NB4 (cell line): ENCODE data around the gene DPF3.

Experiments
- DNase-seq: peaks from one replicate; pipeline ENCODE4 v3.0.0; 2010; ENCODE audit warnings: low read depth
- H3K4me3 ChIP-seq: one replicate; pipeline ENCODE4 v1.5.1; 2011; ENCODE audit warnings: mild to moderate bottlenecking, low read depth, low read length, moderate library complexity
- CTCF ChIP-seq: IDR thresholded peaks from one replicate; pipeline ENCODE4 v1.5.1; 2012; ENCODE audit warnings: low read depth, low read length
- MAX ChIP-seq: IDR thresholded peaks from 2 replicates; pipeline ENCODE4 v1.6.1; 2011; ENCODE audit warnings: low read depth, low read length
- MYC ChIP-seq: IDR thresholded peaks from 2 replicates; pipeline ENCODE4 v1.6.1; 2011; ENCODE audit warnings: low read depth, low read length
- POLR2A ChIP-seq: IDR thresholded peaks from 2 replicates; pipeline ENCODE4 v1.6.1; 2011; ENCODE audit warnings: mild to moderate bottlenecking; ENCODE audit not compliant: insufficient read length; ENCODE audit errors: extremely low read depth

The DPF3 gene

DNA sequence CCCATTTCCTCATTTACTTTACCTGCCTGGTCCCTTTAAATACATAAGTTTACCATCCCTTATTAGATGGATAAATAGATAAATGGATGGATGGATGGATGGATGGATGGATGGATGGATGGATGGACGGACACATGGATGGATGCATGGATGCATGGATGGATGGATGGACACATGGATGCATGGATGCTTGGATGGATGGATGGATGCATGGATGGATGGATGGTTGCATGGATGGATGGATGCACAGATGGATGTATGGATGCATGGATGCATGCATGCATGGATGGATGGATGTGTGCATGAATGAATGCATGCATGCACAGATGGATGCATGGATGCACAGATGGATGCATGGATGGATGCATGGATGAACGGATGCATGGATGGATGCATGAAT lies 93.6 kb downstream of the DPF3 start:
- no peak overlapping the region for H3K4me3 ChIP-seq
- no peak for DNase-seq
- TF ChIP-seq MYC (no peak), POLR2A (no peak), CTCF (no peak), MAX (no peak)

GRCh38 chr14:72796935-72797334 lies 97.0 kb downstream of the DPF3 start:
- H3K4me3 ChIP-seq = no peak overlapping the region
- DNase-seq = no peak
- TF ChIP-seq MAX (no peak), POLR2A (no peak), CTCF (no peak), MYC (no peak)

DNA sequence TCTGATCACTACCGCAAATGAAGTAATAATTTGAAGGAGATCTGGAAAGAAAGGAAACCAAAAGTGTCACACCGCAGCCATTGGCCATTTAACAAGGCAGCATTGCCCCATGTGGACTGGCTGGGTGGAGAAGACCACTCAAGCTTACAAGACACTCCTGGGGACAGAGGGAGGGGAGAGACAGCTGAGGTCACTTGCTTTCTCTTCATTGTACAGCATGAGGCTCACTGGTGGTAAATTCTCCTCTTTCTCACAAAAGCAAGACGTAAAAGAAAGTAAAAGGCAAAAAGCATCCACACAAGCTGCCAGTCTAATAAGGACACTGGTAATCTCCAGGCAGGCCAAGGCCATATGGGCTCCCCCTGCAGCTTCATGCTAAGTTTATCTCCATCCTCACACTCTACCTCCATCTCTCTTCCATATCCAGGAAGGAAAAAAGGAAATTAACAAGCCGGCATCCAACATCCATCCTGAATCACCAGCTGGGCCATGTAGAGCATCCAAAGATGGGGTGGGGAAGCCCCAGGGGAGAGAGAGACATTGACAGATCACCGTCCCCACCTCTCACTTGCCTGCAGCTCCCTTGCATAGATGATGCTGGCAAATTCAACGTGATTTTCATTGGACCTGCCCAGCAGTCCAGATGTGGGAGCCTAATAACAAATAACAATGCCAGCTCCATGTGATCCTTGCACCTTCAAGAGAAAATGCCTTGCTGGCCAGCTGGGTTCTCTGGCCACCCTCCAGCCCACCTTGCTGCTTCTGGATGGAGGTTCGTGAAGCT lies 100.6 kb downstream of the DPF3 start:
- no peak for DNase-seq
- H3K4me3 ChIP-seq = no peak overlapping the region
- TF ChIP-seq MYC (no peak), CTCF (no peak), MAX (no peak), POLR2A (no peak)

DNA sequence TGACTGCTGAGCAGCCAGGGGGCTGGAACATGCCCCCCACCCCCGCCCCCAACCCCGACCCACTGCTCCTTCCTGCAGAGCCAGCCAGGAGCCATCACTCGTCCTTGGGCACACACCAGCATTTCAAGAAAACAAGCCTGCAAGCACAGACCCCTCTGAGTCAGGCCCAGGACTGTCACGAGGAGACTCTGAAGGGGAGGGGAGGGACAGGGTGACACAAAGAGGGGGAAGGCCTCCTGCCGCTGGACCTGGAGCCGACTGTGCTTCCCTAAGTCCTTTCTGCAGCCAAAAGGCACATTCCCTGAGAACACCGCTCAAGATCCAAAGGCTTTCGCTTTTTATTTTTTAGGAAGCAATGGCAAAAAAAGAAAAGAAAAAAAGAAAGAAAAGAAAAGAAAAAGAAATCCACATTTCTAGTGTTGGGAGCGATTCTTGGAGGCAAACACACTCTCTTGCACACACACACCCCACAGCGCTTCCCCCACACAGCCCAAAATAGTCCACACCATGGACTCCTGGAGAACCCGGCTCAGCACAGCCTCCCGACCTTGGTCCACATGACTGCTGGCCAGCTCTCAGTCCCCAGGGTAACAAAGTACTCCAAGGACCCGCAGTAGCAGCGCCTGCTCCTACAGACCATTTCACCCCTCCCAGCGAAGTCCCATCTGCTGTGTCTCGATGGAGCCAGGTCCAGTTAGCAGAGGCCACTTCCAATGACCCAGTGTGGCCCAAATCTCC lies 101.7 kb downstream of the DPF3 start:
- H3K4me3 ChIP-seq = no peak overlapping the region
- no peak for DNase-seq
- TF ChIP-seq MAX = no peak
- TF ChIP-seq POLR2A = no peak
- TF ChIP-seq MYC = no peak
- TF ChIP-seq CTCF = no peak

DNA sequence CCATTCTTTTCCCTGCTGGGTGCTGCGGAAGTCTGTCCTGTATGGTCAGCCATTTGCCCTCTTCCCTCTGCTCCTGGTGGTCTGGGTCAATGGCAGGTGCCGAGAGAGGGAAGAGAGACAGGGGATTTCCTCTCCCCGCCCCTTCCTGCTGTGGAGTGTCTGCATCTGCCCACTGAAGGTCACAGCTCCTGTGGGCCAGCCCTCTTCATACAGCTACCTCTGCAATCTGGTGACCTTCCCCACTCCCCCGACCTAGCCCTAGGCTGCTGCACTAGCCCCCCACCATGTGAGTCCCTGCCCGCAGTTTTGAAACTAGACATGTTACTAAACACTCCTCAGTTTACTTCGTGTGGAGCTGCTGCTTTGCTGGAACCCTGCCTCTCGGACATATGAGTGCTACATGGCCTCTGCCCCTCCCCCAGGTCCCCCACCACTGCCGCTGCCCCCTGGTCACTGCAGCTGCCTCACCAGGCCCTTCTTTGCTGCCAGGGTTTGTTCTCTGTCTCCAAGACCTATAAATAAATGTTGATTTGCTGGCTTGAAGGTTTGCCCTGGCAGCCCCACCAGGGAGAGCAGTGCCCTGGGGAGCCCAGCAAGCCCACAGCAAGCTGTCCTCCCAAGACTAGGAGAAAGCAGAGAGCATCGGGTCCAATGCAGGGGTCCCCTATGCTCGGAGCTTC lies 102.9 kb downstream of the DPF3 start:
- no peak for DNase-seq
- TF ChIP-seq MAX (no peak), CTCF (no peak), POLR2A (no peak), MYC (no peak)
- no peak overlapping the region for H3K4me3 ChIP-seq
